Osteoblast (primary cell): ENCODE results near the gene WSCD2. TPM values are rescaled to one million over a fixed set of nuclear protein-coding genes. Genes with fewer than 3 reads are reported as not detected.

Source experiments
- DNase-seq: peaks from one replicate; pipeline ENCODE4 v3.0.0; 2011; ENCODE audit warnings: low spot score, mixed read lengths; ENCODE audit not compliant: insufficient read length; ENCODE audit errors: missing footprints
- H2AFZ ChIP-seq: 2 replicates; pipeline ENCODE4 v1.6.0; 2011; ENCODE audit warnings: mild to moderate bottlenecking, low read length
- H3K27ac ChIP-seq: 2 replicates; pipeline ENCODE4 v1.5.1; 2011; ENCODE audit warnings: mild to moderate bottlenecking, low read depth, low read length, moderate library complexity
- H3K27me3 ChIP-seq: 2 replicates; pipeline ENCODE4 v1.6.0; 2012; ENCODE audit warnings: mild to moderate bottlenecking, control low read depth, inconsistent platforms, low read length, moderate library complexity; ENCODE audit not compliant: insufficient read depth
- H3K36me3 ChIP-seq: 2 replicates; pipeline ENCODE4 v1.5.1; 2011; ENCODE audit warnings: mild to moderate bottlenecking, low read length, control low read depth, moderate library complexity; ENCODE audit not compliant: insufficient read depth
- H3K4me1 ChIP-seq: 2 replicates; pipeline ENCODE4 v1.5.1; 2011; ENCODE audit warnings: mild to moderate bottlenecking, low read length, control low read depth, moderate library complexity; ENCODE audit not compliant: insufficient read depth
- H3K4me2 ChIP-seq: 2 replicates; pipeline ENCODE4 v1.6.0; 2011; ENCODE audit warnings: mild to moderate bottlenecking, low read length; ENCODE audit not compliant: insufficient read depth
- H3K4me3 ChIP-seq: fragments of 200-600 bp; sonication (generic); 3 replicates; pipeline ENCODE4 v1.5.1; 2012; ENCODE audit warnings: mild to moderate bottlenecking, low read length, inconsistent platforms; ENCODE audit not compliant: insufficient read depth
- H3K79me2 ChIP-seq: 2 replicates; pipeline ENCODE4 v1.6.0; 2012; ENCODE audit warnings: mild to moderate bottlenecking, low read length, control low read depth, inconsistent platforms; ENCODE audit not compliant: insufficient read depth
- H3K9me3 ChIP-seq: 2 replicates; pipeline ENCODE4 v1.5.1; 2011; ENCODE audit warnings: low read depth, low read length, control low read depth
- H4K20me1 ChIP-seq: 2 replicates; pipeline ENCODE4 v1.6.0; 2012; ENCODE audit warnings: mild to moderate bottlenecking, low read length, control low read depth; ENCODE audit not compliant: insufficient read depth
- CTCF ChIP-seq: IDR thresholded peaks from 2 replicates; pipeline ENCODE4 v1.5.1; 2011; ENCODE audit warnings: mild to moderate bottlenecking, low read depth, low read length, moderate library complexity; ENCODE audit errors: extremely low read depth
- total RNA-seq: library from RNA; depleted of rRNA; stranded (reverse); fragments of >200 nt; gene quantifications from 2 replicates; pipeline ENCODE4 v1.2.3, GENCODE V29; 2012

The WSCD2 gene
- total RNA-seq, 1 donor, result 0.36 TPM

DNA sequence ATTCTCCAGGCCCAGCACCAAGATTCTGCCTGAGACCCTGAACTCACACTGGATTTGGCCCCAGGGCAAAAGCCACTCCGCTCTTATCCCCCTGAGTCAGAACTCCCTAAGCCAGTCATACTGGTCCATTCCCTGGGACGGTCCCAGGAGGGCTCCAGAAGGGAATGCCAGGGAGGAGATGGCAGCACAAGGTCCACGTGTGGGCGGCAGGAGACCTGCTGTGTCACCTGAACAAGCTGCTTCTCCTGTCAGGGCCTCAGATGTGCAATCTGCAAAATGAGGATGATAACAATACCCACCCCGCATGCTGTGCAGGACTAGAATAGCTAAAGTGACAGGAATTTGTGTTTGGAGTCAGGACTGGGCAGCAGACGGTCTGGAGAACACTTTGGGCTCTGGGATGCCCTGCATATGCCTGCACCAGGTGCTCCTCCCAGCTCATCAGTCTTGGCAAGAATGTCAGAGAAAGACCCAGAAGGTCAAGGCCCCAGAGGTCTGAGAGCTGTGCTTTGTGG lies 169.7 kb downstream of the WSCD2 start:
- Histone ChIP-seq H3K27ac (no peak overlapping the region), H3K79me2 (no peaks in the 10 kb centered on the region), H2AFZ (no peak overlapping the region), H4K20me1 (peaks cover 4% of the 10 kb centered on the region), H3K36me3 (no peaks in the 10 kb centered on the region), H3K4me1 (peaks cover 16% of the 10 kb centered on the region), H3K4me3 (no peak overlapping the region), H3K4me2 (no peak overlapping the region), H3K27me3 (no peaks in the 10 kb centered on the region), H3K9me3 (no peaks in the 10 kb centered on the region)
- TF ChIP-seq CTCF, result no peak
- no peak for DNase-seq

DNA sequence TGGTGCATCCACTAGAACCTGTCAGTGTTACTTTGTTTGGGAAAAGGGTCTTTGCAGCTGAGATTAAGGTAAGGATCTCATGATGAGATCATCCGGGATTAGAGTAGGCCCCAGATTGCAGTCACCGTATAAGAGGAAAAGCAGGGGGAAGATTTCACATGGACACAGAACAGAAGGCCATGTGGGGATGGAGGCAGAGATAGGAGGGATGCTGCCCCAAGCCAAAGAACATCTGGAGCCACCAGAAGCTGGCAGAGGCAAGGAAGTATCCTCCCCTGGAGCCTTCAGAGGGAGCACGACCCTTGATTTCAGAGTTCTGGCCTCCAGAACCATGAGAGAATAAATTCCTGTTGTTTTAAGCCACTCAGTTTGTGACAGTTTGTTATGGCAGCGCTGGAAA lies 170.4 kb downstream of the WSCD2 start:
- H3K4me3 ChIP-seq, result no peak overlapping the region
- H3K4me1 ChIP-seq, result peaks cover 23% of the 10 kb centered on the region
- no peaks in the 10 kb centered on the region for H3K36me3 ChIP-seq
- H3K79me2 ChIP-seq, result no peaks in the 10 kb centered on the region
- peaks cover 4% of the 10 kb centered on the region for H4K20me1 ChIP-seq
- H2AFZ ChIP-seq, result no peak overlapping the region
- H3K27me3 ChIP-seq, result no peaks in the 10 kb centered on the region
- DNase-seq, result no peak
- H3K4me2 ChIP-seq, result no peak overlapping the region
- TF ChIP-seq CTCF, result no peak
- no peak overlapping the region for H3K27ac ChIP-seq
- no peaks in the 10 kb centered on the region for H3K9me3 ChIP-seq

Other genes with a start within 250 kb of the WSCD2 start
- 6.8 and 9.8 TPM in 2 replicates for gene CMKLR1, start 210.0 kb downstream of the WSCD2 start, total RNA-seq